H1 (cell line): ENCODE results near the gene EIF2B2.

Experiments used
- BACH1 ChIP-seq: IDR thresholded peaks from 2 replicates; pipeline ENCODE4 v1.6.1; 2012; ENCODE audit warnings: low read length, improper control_type of control experiment
- CTCF ChIP-seq, 3 experiments: IDR thresholded peaks; 1 replicate in 2 of 3; 2 replicates in 1 of 3; pipeline versions ENCODE4 v1.5.1 to v1.6.1; 2011; ENCODE audit warnings: low read length in 3 of 3, mild to moderate bottlenecking in 3 of 3, inconsistent platforms in 2 of 3, low read depth in 1 of 3, moderate library complexity in 1 of 3; ENCODE audit not compliant: insufficient read depth in 1 of 3; ENCODE audit errors: control extremely low read depth in 1 of 3
- EP300 ChIP-seq, 2 experiments: IDR thresholded peaks; 1 replicate in 1 of 2; 2 replicates in 1 of 2; pipeline ENCODE4 v1.6.1; 2011 to 2012; ENCODE audit warnings: low read depth in 2 of 2, low read length in 2 of 2, mild to moderate bottlenecking in 2 of 2, borderline replicate concordance in 1 of 2, inconsistent platforms in 1 of 2, moderate library complexity in 1 of 2
- EZH2 ChIP-seq: fragments of 200-600 bp; sonication (generic); IDR thresholded peaks from 2 replicates; pipeline ENCODE4 v1.7.1; 2012; ENCODE audit warnings: low read depth, mild to moderate bottlenecking, moderate library complexity, low read length, inconsistent platforms; ENCODE audit not compliant: severe bottlenecking
- GABPA ChIP-seq: IDR thresholded peaks from 2 replicates; pipeline ENCODE4 v1.6.1; 2011; ENCODE audit warnings: mild to moderate bottlenecking, low read length, moderate library complexity, borderline replicate concordance; ENCODE audit not compliant: insufficient read depth
- POLR2A ChIP-seq, 2 experiments: IDR thresholded peaks; 1 replicate in 1 of 2; 2 replicates in 1 of 2; pipeline ENCODE4 v1.6.1; 2011; ENCODE audit warnings: low read depth in 2 of 2, low read length in 2 of 2, mild to moderate bottlenecking in 2 of 2; ENCODE audit errors: control extremely low read depth in 1 of 2
- POLR2AphosphoS5 ChIP-seq: IDR thresholded peaks from 2 replicates; pipeline ENCODE4 v1.6.1; 2011; ENCODE audit warnings: low read depth, low read length
- POU5F1 ChIP-seq: IDR thresholded peaks from 2 replicates; pipeline ENCODE4 v1.6.1; 2011; ENCODE audit warnings: low read depth, mild to moderate bottlenecking, low read length, moderate library complexity
- RXRA ChIP-seq: IDR thresholded peaks from 2 replicates; pipeline ENCODE4 v1.6.1; 2011; ENCODE audit warnings: low read depth, mild to moderate bottlenecking, low read length, moderate library complexity; ENCODE audit not compliant: insufficient read depth
- TAF1 ChIP-seq: IDR thresholded peaks from 2 replicates; pipeline ENCODE4 v1.6.1; 2011; ENCODE audit warnings: mild to moderate bottlenecking, low read depth, low read length
- USF2 ChIP-seq: IDR thresholded peaks from 2 replicates; pipeline ENCODE4 v1.6.1; 2011; ENCODE audit warnings: low read length, improper control_type of control experiment
- TF ChIP-seq, protein P1 (sequence below): IDR thresholded peaks from 2 replicates; pipeline ENCODE4 v1.6.1; 2011; ENCODE audit warnings: low read depth, mild to moderate bottlenecking, low read length; ENCODE audit not compliant: insufficient read depth
- TF ChIP-seq, protein P2 (sequence below): IDR thresholded peaks from 2 replicates; pipeline ENCODE4 v1.6.1; 2012; ENCODE audit warnings: inconsistent platforms

DNA sequence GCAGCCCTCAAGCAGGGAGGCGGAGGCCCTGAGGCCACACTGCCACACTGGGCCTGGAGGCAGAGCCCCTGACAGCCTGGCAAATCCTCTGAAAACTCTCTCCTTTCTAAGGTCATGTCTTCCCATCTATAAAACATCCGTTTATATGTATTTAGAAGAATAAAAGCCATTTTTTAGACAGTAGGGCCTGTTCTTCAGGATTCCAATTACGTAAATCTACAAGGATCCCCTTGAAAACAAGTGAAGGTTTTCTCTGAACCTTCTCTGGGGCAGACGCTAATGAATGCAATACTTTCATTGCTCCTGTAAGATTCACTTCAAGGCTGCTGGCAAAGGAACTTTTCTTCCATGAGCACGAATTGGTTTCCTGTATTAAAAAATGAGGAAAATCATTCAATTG, 12.8 kb downstream of the EIF2B2 start:
- TF ChIP-seq POLR2AphosphoS5 = no peak
- TF ChIP-seq CTCF (IDR thresholded peaks at IDR 0.05; ENCODE audit: control extremely low read depth in 1 of 3, insufficient read depth in 1 of 3, low read depth in 1 of 3, low read length in 3 of 3) = no peak
- TF ChIP-seq EP300 (IDR thresholded peaks at IDR 0.05; ENCODE audit: borderline replicate concordance in 1 of 2, low read depth in 2 of 2, low read length in 2 of 2) = no peak
- no peak for TF ChIP-seq TAF1
- TF ChIP-seq, protein P1, sequence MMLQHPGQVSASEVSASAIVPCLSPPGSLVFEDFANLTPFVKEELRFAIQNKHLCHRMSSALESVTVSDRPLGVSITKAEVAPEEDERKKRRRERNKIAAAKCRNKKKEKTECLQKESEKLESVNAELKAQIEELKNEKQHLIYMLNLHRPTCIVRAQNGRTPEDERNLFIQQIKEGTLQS = no peak
- no peak for TF ChIP-seq BACH1
- no peak for TF ChIP-seq EZH2
- no peak for TF ChIP-seq POU5F1
- no peak for TF ChIP-seq GABPA
- no peak for TF ChIP-seq RXRA
- TF ChIP-seq USF2 = no peak
- TF ChIP-seq POLR2A (IDR thresholded peaks at IDR 0.05; ENCODE audit: control extremely low read depth in 1 of 2, low read depth in 2 of 2, low read length in 2 of 2) = no peak
- TF ChIP-seq, protein P2, sequence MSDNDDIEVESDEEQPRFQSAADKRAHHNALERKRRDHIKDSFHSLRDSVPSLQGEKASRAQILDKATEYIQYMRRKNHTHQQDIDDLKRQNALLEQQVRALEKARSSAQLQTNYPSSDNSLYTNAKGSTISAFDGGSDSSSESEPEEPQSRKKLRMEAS = no peak
